Measurements from ENCODE around the gene MEMO1.
"Not testable (repeated sequence)": the region's sequence is repeated elsewhere in the genome, so short reads cannot be mapped to it uniquely, and the experiment has no call there.

MEMO1 gene

DNA sequence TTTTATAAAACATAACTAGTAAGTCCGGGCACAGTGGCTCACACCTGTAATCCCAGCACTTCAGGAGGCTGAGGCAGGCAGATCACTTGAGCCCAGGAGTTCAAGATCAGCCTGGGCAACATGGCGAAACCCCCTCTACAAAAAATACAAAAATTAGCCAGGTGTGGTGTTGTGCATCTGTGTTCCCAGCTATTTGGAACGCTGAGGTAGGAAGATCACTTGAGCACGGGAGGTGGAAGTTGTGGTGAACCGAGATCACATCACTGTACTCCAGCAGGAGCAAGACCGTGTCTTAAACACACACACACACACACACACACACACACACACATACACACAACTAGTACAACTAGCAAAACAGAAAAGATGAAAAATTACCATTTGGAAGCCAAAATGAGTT lies 103.3 kb downstream of the MEMO1 start:
- not testable (repeated sequence) for DNase-seq (ENCODE audit: low spot score)

DNA sequence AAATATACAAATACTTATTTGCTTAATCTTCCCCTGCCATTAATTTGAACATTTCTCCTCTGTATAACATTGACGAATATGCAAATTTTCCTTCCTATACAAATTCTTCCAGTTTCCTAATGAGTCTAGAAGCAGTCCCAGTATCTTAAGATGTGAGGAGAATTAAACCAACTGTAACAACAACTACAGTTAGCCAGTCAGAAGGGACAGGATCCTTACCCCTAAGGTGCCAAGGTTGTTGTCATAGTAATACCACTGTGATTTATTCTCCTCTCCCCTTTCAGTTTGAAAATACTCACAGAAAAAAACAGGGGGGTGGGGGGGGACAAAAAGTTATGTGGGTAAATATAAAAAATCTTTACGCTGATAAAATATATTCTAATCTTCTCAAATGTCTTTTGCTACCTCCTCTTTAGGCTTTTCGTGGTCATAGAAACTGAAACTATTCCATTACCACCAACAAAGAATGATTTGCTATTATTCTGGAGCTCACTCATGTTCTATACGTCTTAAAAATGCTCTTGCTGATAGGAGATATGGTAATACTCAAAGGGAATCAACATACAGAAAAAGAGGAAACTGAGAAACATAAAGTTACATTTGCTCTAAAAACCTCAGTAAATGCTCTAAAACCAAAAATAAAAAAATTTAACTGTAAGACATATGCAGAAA lies 107.6 kb downstream of the MEMO1 start:
- DNase-seq (ENCODE audit: low spot score): no peak

DNA sequence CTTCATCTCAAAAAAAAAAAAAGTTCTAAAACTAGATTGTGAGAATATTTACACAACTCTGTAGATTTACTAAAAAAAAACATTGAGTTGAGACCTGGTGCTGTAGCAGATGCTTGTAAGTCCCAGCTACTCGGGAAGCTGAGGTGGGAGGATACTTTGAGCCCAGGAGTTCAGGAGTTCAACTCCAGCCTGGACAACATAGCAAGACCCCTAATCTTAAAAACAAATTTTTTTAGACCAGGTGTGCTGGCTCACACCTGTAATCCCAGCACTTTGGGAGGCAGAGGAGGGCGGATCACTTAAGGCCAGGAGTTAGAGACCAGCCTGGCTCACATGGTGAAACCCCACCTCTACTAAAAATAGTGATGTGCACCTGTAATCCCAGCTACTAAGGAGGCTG lies 108.9 kb downstream of the MEMO1 start:
- no peak for DNase-seq (ENCODE audit: low spot score)

DNA sequence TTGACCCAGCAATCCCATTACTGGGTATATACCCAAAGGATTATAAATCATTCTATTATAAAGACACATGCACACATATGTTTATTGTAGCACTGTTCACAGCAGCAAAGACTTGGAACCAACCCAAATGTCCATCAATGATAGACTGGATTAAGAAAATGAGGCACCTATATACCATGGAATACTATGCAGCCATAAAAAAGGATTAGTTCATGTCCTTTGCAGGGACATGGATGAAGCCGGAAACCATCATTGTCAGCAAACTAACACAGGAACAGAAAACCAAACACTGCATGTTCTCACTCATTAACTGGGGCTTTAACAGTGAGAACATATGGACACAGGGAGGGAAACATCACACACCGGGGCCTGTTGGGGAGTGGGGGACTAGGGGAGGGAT lies 110.7 kb downstream of the MEMO1 start:
- DNase-seq (ENCODE audit: low spot score): not testable (repeated sequence)

DNA sequence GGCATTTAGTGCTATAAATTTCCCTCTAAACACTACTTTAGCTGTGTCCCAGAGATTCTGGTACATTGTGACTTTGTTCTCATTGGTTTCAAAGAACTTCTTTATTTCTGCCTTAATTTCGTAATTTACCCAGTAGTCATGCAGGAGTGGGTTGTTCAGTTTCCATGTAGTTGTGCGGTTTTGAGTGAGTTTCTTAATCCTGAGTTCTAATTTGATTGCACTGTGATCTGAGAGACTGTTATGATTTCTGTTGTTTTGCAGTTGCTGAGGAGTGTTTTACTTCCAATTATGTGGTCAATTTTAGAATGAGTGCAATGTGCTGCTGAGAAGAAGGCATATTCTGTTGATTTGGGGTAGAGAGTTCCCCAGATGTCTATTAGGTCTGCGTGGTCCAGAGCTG lies 112.5 kb downstream of the MEMO1 start:
- DNase-seq (ENCODE audit: low spot score): not testable (repeated sequence)

DNA sequence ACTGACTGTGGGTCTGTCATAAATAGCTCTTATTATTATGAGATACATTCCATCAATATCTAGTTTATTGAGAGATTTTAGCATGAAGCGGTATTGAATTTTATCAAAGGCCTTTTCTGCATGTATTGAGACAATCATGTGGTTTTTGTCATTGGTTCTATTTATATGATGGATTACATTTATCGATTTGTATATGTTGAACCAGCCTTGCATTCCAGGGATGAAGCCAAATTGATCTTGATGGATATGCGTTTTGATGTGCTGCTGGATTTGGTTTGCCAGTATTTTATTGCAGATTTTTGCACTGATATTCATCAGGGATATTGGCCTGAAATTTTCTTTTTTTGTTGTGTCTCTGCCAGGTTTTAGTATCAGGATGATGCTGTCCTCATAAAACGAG lies 113.5 kb downstream of the MEMO1 start:
- not testable (repeated sequence) for DNase-seq (ENCODE audit: low spot score)

DNA sequence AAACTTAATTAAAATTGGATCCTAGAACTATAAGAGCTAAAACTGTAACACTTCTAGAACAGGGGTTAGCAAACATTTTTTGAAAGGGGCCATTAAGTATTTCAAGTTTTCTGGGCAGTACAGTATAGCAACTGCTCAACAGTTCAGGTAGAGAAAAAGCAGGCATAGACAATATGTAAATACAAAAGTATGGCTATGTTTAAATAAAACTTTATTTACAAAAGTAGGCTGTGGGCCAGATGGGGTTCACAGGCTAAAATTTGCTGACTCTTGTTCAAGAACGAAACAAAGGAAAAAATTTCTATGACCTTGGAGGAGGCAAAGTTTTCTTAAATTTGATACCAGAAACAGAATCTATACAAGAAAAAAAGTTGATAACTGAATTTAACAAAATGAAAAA lies 114.5 kb downstream of the MEMO1 start:
- DNase-seq (ENCODE audit: low spot score): no peak

DNA sequence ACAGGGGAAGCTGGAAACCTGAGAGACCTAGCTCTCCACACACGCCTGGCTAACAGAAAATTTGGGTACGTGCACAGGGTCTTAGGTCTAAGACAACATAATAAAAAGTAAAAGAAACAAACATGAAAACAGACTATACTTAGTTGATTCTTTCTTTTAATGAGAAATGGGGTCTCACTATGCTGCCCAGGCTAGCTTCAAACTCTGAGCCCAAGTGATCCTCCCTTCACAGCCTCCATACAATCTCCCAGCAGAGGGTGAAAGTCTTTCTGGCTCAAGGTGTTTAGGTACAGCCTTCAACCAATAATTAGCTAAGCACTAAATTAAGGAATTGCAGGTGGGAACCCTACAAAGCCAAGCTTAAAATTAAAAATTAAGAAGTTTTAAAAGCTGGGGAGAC lies 116.2 kb downstream of the MEMO1 start:
- no peak for DNase-seq (ENCODE audit: low spot score)

DNA sequence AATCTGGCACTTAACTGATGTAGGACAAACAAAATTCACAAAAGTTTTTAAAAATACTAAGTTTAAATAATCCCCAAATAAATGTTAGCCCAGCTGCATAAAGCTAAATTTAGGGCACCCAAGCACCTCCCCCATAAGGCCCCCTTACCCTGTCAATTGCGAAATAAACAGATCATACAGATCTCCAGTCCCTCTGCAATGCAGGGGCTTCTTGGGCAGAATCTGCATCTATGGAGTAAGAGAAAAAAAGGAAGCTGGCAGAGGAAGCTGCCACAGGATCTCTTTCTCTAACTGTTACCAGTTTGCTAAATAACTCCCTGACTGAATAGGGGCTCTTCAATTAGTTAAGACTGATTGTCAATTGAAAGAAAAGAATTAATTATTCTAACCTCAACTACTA lies 117.7 kb downstream of the MEMO1 start:
- no peak for DNase-seq (ENCODE audit: low spot score)

DNA sequence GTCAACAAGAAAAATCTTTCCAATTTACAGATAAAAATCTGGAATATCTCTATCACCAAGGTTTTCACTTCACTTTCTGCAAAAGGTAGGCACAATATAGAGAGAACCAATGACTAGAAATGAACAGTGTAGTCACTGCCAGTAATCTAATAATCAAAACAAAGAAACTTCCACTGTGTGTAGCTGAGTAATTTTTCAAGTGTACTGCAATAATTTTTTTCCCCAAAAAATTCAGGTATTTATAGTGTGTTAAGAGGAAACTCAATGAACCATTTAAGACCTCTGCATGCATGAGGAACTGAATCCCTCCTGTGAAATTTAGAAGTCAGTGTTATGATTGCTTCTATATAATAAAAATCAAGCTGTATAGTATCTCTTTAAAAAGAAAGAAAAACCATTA lies 121.8 kb downstream of the MEMO1 start:
- no peak for DNase-seq (ENCODE audit: low spot score)

DNA sequence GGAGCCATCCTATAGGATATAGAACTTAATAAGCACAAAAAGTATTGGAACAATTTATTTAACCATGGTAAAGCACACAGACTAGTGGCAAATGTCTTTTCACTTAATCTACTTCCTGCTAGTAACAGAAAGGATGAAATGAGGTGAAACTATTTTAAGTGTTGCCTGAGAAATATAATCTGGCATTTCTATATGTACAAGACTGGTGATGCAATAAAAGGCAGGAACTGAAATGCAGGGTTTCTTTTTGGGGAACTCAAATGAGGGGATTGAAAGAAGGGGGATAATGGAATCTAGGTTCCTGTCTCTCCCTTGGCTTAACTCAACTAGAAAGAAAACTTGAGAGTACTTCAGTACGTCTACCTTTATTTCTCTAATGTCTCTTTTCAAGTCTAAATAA lies 122.3 kb downstream of the MEMO1 start:
- DNase-seq (ENCODE audit: low spot score): no peak

DNA sequence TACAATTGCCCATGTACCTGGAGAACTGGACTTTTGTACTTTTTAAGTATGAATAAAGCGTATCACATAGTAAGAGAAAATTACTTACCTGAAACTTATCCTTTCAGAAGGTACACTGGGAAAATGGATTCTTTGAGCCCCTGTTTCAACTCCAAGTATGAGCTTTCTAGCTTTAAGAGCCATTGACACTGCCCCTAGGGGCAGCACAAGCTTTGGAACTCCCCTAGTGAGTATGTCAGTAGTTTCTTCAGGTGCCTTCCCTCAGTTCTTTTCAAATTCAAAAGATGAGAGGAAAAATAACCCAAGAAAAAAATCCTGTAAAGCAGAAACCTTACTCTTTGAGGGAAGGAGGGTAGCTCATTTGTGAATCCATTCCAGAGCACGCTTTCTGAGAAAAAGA lies 124.1 kb downstream of the MEMO1 start:
- no peak for DNase-seq (ENCODE audit: low spot score)

DNA sequence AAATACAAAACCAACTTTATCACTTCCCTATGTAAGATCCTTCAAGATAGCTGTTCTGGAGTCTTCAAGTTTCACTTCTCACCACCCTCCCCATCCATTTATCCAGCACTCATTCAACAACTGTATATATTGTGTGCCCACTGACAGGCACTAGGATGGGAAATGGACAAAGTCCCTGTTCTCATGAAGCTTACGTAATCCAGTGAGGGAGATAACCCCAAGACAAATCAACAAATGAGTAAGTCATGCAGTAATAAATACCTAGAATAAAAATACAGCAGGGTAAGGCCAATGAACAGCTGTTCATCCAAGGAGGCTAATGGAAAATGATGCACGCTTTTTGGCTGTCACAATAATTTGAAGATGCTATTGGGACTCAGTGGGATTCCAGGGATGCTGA lies 133.8 kb downstream of the MEMO1 start:
- no peak for DNase-seq (ENCODE audit: low spot score)

DNA sequence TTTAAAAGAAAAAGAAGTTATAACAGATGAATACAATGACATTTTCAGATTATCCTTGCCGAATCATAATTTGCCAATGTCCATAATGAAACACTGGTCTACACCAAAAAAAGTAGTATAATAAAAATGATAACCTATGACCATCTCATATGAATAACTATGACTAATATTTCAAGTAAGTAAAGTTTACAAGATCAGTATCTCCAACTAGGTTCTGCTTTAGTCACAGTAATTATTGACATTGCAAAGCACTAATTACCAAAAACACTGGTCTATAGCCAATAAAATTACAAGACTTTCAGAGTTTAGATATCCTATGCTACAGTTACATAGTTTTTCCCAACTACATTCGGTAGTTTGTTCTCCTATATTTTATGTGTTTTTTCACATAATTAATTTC lies 136.7 kb downstream of the MEMO1 start:
- no peak for DNase-seq (ENCODE audit: low spot score)

DNA sequence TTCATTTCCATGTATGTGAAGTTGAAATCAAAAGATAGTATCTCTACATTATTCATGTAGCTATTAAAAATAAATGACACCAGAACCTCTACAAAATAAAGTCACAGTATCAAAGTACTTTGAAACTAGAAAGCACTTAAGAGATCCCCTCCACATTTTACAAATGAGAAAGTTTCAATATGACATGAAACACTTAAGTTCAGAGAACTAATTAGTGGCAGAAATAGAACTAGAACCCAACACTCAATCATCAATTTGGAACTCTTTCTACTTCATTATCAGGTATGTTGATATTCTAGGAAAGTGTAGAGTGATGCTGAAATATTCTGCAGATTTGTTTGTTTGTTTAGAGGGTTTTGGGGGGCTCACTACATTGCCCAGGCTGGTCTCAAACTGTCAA lies 145.6 kb downstream of the MEMO1 start:
- DNase-seq (ENCODE audit: low spot score): no peak

DNA sequence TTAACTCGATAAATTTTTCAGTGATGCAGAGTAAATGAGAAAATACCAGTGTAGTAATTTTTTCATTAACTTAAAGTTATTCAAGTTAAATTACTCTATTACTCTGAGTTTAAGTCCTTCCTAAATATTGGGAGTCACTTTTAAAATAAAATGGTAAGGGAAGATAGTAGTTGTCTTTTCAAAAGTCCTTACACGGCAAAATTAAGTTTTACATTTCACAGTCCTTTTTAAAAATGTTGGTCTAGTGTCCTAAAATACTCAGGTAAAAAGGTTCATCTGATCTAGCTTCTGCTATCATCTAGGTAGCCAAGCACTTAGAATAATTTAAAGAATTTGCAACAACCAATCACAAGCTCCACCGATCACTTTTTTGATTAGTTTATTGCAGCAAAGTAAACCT lies 146.9 kb downstream of the MEMO1 start:
- DNase-seq (ENCODE audit: low spot score): no peak

DNA sequence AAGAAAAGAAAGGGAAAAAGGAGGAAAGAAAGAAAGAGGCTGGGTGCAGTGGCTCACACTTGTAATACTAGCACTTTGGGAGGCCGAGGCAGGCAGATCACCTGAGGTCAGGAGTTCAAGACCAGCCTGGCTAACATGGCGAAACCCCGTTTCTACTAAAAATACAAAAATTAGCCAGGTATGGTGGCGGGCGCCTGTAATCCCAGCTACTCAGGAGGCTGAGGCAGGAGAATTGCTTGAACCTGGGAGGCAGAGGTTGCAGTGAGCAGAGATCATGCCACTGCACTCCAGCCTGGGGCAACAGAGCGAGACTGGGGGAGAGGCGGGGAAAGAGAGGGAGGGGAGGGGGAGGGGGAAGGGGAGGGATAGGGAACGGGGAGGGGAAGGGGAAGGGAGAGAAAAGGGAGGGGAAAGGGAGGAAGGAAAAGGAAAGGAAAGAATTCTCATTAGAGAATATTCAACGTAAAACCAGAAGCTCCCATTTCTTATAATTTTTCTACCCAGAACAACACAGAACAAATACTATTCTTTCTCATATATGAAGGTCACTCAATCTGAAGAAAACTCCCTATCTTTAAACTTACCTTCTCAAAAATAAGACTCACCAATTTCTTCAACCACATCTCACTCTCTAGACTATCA lies 147.7 kb downstream of the MEMO1 start:
- DNase-seq (ENCODE audit: low spot score): not testable (repeated sequence)

DNA sequence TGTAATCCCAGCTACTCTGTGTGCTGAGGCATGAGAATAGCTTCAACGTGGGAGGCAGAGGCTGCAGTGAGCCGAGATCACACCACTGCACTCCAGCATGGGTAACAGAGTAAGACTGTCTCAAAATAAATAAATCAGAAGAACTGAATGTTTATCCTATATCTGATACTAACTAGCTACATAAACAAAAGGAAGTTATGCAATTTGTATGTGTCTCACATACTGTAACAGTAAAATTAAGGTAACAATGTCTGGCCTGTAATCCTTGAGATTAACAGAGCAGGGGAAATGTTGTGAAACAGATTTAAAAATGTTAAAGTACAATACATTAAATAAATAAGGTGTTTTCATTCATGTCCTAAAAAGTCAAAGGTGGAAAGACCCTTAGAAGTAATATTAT lies 150.8 kb downstream of the MEMO1 start:
- DNase-seq (ENCODE audit: low spot score): no peak

DNA sequence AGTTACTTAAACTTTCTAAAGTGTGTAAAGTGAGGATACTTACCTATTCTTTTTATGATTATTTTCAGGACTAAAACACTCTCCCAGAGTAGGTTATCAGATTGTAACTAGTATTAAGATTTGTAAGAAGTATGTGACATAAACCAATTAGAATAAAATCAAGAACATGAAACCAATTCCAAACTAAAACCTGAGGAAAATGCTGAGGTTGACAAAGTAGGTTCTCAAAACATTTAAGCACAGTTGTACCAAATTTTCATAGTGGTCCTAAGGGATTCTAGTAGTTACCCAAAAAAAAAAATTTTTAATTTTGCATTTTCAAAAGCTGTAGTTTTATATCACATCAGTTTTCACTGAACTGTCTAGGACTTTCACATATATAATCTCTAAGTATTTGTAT lies 157.3 kb downstream of the MEMO1 start:
- no peak for DNase-seq (ENCODE audit: low spot score)

DNA sequence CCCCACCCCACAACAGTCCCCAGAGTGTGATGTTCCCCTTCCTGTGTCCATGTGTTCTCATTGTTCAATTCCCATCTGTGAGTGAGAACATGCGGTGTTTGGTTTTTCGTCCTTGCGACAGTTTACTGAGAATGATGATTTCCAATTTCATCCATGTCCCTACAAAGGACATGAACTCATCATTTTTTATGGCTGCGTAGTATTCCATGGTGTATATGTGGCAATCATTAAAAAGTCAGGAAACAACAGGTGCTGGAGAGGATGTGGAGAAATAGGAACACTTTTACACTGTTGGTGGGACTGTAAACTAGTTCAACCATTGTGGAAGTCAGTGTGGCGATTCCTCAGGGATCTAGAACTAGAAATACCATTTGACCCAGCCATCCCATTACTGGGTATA lies 168.7 kb downstream of the MEMO1 start:
- DNase-seq (ENCODE audit: low spot score): not testable (repeated sequence)

DNA sequence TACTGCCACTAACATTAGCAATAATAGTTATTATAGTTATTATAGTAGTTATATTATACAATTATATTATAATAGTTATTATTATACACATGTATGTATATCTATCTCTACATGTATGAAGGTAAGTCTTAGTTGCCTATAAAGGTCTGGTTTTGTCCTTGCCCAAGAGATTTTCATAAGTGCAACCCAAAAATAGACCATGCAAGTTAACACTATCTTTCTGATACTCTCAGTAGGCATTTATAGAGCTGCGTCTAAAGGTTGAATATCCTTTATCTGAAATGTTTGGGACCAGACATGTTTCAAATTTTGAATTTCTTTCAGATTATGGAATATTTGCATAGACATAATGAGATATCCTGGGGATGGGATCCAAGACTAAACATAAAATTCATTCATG lies 175.4 kb downstream of the MEMO1 start:
- no peak for DNase-seq (ENCODE audit: low spot score)

DNA sequence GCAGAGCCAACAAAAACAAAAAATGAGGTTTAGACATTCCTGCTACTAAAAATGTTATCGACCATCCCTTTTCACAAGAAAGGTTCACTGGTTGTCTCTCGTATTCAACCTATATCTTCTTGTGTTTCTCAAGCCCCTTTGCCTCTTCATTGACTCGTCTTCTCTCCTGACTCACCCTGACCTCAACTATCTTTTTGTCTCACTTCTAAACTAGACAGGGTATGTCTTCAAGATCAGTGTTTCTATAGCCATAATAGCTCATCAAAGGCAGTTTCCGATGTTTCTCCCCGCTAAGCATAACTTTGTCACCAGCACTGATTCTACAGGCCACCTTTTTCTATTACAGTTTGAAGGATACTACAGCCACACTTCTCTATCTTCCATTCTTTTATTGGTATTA lies 178.4 kb downstream of the MEMO1 start:
- no peak for DNase-seq (ENCODE audit: low spot score)

DNA sequence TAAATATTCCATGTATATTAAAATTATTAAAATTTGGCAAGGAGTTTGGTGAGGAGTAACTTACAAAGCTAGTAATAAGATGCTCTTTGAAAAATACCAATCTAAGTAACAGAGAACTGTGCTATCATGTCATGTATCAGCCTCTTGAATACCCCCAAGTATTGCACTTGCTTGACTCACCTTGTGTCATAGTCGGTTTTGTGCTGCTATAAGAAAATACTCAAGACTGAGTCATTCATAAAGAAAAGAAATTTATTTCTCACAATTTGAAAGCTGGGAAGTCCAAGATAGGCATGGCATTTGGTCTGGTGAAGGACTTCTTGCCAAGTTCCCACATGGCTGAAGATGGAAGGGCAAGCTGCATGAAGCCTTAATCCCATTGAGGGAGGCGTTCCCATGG lies 179.2 kb downstream of the MEMO1 start:
- no peak for DNase-seq (ENCODE audit: low spot score)

DNA sequence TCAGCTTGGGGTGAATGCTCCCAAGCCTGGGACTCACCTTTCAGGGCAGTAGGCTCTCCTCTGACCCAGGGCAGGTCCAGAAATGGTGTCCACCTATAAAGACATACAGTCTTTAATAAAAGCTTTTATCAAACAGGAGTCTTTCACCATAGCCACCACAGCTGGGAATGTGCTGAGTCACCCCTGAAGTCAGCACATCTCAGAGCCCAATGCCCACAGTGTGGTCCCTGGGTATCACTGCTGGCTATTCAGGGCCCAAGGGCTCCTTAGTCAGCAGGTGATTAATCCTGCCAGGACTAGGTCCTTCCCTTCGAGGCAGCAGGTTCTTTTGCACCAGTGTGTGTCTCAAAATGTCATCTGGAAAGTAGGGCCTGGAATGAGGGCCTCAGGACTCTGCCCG lies 181.9 kb downstream of the MEMO1 start:
- DNase-seq (ENCODE audit: low spot score): no peak

Data from kidney capillary endothelial cell (primary cell).